ENCODE data around the gene SLC25A10.

The SLC25A10 gene

GRCh38 chr17:81683208-81683583 lies 28.9 kb upstream of the SLC25A10 start:
- TF ChIP-seq CTCF (IDR thresholded peaks at IDR 0.05) = no peak

GRCh38 chr17:81683584-81684441 lies 28.3 kb upstream of the SLC25A10 start, which contains the start of the genes ARL16 and HGS:
Gene ARL16 (minus strand): TSS chr17:81683797. CDS start chr17:81683753, 44 bp downstream.
Gene HGS (plus strand): TSS chr17:81684011. CDS start chr17:81684067, 56 bp downstream.
- TF ChIP-seq CTCF (IDR thresholded peaks at IDR 0.05) = no peak

- no peak for TF ChIP-seq CTCF (IDR thresholded peaks at IDR 0.05)
These were observed 27.6 kb upstream of the SLC25A10 start for GRCh38 chr17:81684442-81684911.

DNA sequence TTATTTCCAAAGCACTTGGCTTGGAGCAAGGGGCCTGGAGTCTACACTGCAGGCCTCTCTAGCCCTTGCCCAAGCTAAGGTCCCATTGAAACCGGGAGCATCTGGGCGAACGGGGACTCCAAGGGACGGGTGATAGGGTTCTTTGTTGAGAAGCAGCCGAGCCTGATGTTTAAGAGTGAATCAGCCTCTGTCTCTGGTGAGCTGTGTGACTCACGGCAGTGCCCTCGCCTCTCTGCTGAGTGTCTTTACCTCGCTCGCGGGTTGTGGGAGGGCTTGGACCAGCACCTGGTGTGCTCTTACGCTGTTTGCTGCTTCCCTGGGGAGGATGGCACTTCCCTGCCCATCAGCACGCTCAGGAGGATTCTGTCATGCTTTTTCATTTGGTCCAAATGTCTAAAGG lies 27.0 kb upstream of the SLC25A10 start:
- TF ChIP-seq CTCF (IDR thresholded peaks at IDR 0.05) = no peak

DNA sequence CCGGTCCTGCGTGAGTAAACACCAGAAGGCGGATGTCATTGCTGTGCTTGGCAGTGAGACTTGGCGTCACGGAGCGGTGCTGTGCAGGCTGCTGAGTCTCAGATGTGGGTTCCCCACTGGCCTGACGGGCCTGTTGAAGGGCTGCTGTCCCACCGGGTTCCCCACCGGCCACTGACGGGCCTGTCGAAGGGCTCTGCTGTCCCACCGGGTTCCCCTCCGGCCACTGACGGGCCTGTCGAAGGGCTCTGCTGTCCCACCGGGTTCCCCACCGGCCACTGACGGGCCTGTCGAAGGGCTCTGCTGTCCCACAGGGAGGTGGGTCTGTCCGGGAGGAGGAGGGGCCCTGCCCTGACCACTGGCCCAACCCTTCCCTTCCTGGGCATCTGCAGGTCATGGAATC lies 25.5 kb upstream of the SLC25A10 start:
- no peak for TF ChIP-seq CTCF (IDR thresholded peaks at IDR 0.05)

DNA sequence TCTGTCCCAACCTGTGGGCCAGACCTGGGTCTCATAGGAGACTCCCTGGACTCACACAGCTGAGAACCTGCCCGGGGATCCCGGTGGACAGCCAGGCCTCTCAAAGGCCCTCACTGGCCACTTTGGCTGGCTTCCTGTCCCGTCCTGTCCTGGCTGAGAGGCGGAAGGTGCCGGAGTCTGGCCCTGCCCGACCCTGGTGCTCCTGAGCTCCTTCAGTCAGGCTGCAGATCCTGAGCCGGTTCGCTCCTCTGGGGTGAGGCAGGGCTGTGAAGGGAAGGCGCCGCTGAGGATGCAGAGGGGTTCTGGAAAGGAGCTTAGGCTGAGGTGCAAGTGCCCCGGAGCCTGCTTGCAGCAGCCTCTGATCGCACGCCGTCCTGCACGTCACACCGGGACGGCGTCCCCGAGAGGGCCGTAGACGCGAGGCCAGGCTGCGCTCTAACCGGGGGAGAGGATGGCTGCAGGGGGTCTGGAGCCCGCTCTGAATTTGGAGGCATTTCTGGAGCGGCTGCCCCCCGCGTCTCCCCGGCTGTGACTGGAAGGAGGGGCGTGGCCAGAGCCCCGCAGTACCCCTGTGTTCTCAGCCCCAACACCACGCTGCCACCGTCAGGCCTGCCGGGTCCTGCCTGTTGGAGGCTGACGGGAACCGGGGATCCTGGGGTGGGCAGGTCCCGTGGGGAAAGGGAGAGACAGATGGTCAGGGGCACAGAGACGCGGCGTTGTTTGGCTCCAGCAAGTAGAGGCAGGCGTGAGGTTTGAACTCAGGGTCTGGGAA lies 24.1 kb upstream of the SLC25A10 start:
- no peak for TF ChIP-seq CTCF (IDR thresholded peaks at IDR 0.05)

GRCh38 chr17:81688616-81689015 lies 23.5 kb upstream of the SLC25A10 start:
- no peak for TF ChIP-seq CTCF (IDR thresholded peaks at IDR 0.05)
